HepG2 (cell line): Measurements from ENCODE around the gene PEAK1. TPM values are rescaled to one million over a fixed set of nuclear protein-coding genes. Genes with fewer than 3 reads are reported as not detected.
"Not testable (repeated sequence)": the region's sequence is repeated elsewhere in the genome, so short reads cannot be mapped to it uniquely, and the experiment has no call there.

ENCODE experiments used
- ELF3 ChIP-seq: IDR thresholded peaks from 2 replicates; pipeline ENCODE4 v1.6.1; 2016; ENCODE audit warnings: missing genetic modification reagents, missing compliant biosample characterization
- ETV5 ChIP-seq: IDR thresholded peaks from 2 replicates; pipeline ENCODE4 v1.6.1; 2018; ENCODE audit warnings: missing biosample characterization, missing genetic modification reagents, inconsistent platforms, borderline replicate concordance
- FOXA3 ChIP-seq: IDR thresholded peaks from 2 replicates; pipeline ENCODE4 v1.6.1; 2016; ENCODE audit warnings: missing genetic modification reagents, missing compliant biosample characterization
- FOXJ3 ChIP-seq: sonication (generic); formaldehyde crosslinking; IDR thresholded peaks from 2 replicates; pipeline ENCODE4 v1.4.0; 2020; ENCODE audit warnings: missing genetic modification reagents, mild to moderate bottlenecking, borderline replicate concordance
- FOXK1 ChIP-seq: sonication (generic); formaldehyde crosslinking; IDR thresholded peaks from 2 replicates; pipeline ENCODE4 v1.4.0; 2020; ENCODE audit warnings: low read depth, missing genetic modification reagents, borderline replicate concordance
- KDM2A ChIP-seq: sonication (generic); formaldehyde crosslinking; IDR thresholded peaks from 2 replicates; pipeline ENCODE4 v1.4.0; 2020; ENCODE audit warnings: low read depth, missing genetic modification reagents, borderline replicate concordance
- KDM3A ChIP-seq: IDR thresholded peaks from 2 replicates; pipeline ENCODE4 v1.6.1; 2018; ENCODE audit warnings: low read depth, missing compliant biosample characterization
- POGZ ChIP-seq: sonication (generic); formaldehyde crosslinking; IDR thresholded peaks from 2 replicates; pipeline ENCODE4 v1.4.0; 2020; ENCODE audit warnings: mild to moderate bottlenecking, missing genetic modification reagents
- SALL1 ChIP-seq: sonication (generic); formaldehyde crosslinking; IDR thresholded peaks from 2 replicates; pipeline ENCODE4 v1.8.0; 2022; ENCODE audit warnings: mild to moderate bottlenecking, missing genetic modification reagents
- SAP130 ChIP-seq: IDR thresholded peaks from 2 replicates; pipeline ENCODE4 v1.6.1; 2016; ENCODE audit warnings: low read depth
- SOX6 ChIP-seq, 2 experiments: fragments of 450-650 bp in 1 of 2; sonication (generic) in 1 of 2; formaldehyde crosslinking in 1 of 2; IDR thresholded peaks; 2 replicates each; pipeline versions ENCODE4 v1.4.0 to v1.6.1; 2017 to 2020; ENCODE audit warnings: antibody characterized with exemption in 1 of 2, mild to moderate bottlenecking in 1 of 2, missing genetic modification reagents in 1 of 2
- TBX2 ChIP-seq: sonication (generic); formaldehyde crosslinking; IDR thresholded peaks from 2 replicates; pipeline ENCODE4 v1.5.0; 2020; ENCODE audit warnings: missing genetic modification reagents, mild to moderate bottlenecking, borderline replicate concordance
- ZNF292 ChIP-seq: sonication (generic); formaldehyde crosslinking; IDR thresholded peaks from 2 replicates; pipeline ENCODE4 v1.8.1; 2022; ENCODE audit warnings: mild to moderate bottlenecking, low read depth, missing genetic modification reagents, borderline replicate concordance
- ZNF501 ChIP-seq: sonication (generic); formaldehyde crosslinking; IDR thresholded peaks from 2 replicates; pipeline ENCODE4 v1.5.1; 2020; ENCODE audit warnings: mild to moderate bottlenecking, moderate library complexity, missing genetic modification reagents
- ZNF503 ChIP-seq: sonication (generic); formaldehyde crosslinking; IDR thresholded peaks from 2 replicates; pipeline ENCODE4 v1.4.0; 2020; ENCODE audit warnings: missing genetic modification reagents
- polyA plus RNA-seq, 8 experiments: library from polyadenylated mRNA; depleted of rRNA in 3 of 8; stranded (reverse) in 7 of 8; unstranded in 1 of 8; fragments of >200 nt; fragmentation: Illumina TruSeq in 4 of 8; extraction: Trizol in 4 of 8; gene quantifications; 2 replicates each; pipeline versions ENCODE4 v1.2.1 to v1.2.3, GENCODE V29; 2011 to 2016; ENCODE audit warnings: low read depth in 4 of 8, missing spikeins in 1 of 8, mixed read lengths in 1 of 8; ENCODE audit not compliant: insufficient read depth in 1 of 8
- total RNA-seq, 5 experiments: library from RNA; depleted of rRNA; stranded (reverse); fragments of >200 nt; fragmentation: Illumina TruSeq; extraction: Trizol; gene quantifications; 2 replicates each; pipeline ENCODE4 v1.2.3, GENCODE V29; 2016; ENCODE audit warnings: low read depth in 1 of 5
- TF ChIP-seq, protein P1 (sequence below): sonication (generic); formaldehyde crosslinking; IDR thresholded peaks from 2 replicates; pipeline ENCODE4 v1.8.0; 2022; ENCODE audit warnings: mild to moderate bottlenecking, missing genetic modification reagents, borderline replicate concordance
- TF ChIP-seq, protein P2 (sequence below): sonication (generic); formaldehyde crosslinking; conservative IDR thresholded peaks from 2 replicates; pipeline ENCODE4 v1.4.0; 2020; ENCODE audit warnings: mild to moderate bottlenecking, missing genetic modification reagents, moderate library complexity

The PEAK1 gene
- total and polyA plus RNA-seq, 2 of the 13 experiments (the other 11 are each of a cell fraction or from before 2014, with no cell fraction given): 6.0 to 6.6 TPM

GRCh38 chr15:77156000-77156399 lies 263.9 kb downstream of the PEAK1 start (continued):
- peak; percentile 84 for TF ChIP-seq FOXA3 (CRISPR knock-in tag)
- peak; percentile 36; the same call in 1 of the 2 replicates for TF ChIP-seq SAP130 (CRISPR knock-in tag)
- TF ChIP-seq ZNF292: peak; percentile 66; the same call in 1 of the 2 replicates
- 0 out of 2 replicates have a peak, but pooled peaks have one; percentile 33 for TF ChIP-seq ZNF501
- TF ChIP-seq FOXK1 (CRISPR knock-in tag): 0 out of 2 replicates have a peak, but pooled peaks have one; percentile 46
- peak; percentile 83 for TF ChIP-seq ETV5 (CRISPR knock-in tag)
- TF ChIP-seq SALL1: peak; percentile 57; the same call in 1 of the 2 replicates
- TF ChIP-seq ZNF503 (CRISPR knock-in tag): peak; percentile 71; the same call in 1 of the 2 replicates
- not testable (repeated sequence) for TF ChIP-seq SOX6 (IDR thresholded peaks at IDR 0.05)
- TF ChIP-seq SOX6 (CRISPR knock-in tag; IDR thresholded peaks at IDR 0.05): peak; percentile 33; the same call in 1 of the 2 replicates
- peak; percentile 33; the same call in 1 of the 2 replicates for TF ChIP-seq KDM2A (CRISPR knock-in tag)
- TF ChIP-seq, protein P1, sequence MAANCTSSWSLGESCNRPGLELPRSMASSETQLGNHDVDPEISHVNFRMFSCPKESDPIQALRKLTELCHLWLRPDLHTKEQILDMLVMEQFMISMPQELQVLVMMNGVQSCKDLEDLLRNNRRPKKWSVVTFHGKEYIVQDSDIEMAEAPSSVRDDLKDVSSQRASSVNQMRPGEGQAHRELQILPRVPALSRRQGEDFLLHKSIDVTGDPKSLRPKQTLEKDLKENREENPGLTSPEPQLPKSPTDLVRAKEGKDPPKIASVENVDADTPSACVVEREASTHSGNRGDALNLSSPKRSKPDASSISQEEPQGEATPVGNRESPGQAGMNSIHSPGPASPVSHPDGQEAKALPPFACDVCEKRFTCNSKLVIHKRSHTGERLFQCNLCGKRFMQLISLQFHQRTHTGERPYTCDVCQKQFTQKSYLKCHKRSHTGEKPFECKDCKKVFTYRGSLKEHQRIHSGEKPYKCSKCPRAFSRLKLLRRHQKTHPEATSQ (CRISPR knock-in tag): peak; percentile 35; the same call in 1 of the 2 replicates
- peak; percentile 36; the same call in 1 of the 2 replicates for TF ChIP-seq TBX2
- peak; percentile 55 for TF ChIP-seq POGZ (CRISPR knock-in tag)
- TF ChIP-seq ELF3 (CRISPR knock-in tag): peak; percentile 57
- TF ChIP-seq, protein P2, sequence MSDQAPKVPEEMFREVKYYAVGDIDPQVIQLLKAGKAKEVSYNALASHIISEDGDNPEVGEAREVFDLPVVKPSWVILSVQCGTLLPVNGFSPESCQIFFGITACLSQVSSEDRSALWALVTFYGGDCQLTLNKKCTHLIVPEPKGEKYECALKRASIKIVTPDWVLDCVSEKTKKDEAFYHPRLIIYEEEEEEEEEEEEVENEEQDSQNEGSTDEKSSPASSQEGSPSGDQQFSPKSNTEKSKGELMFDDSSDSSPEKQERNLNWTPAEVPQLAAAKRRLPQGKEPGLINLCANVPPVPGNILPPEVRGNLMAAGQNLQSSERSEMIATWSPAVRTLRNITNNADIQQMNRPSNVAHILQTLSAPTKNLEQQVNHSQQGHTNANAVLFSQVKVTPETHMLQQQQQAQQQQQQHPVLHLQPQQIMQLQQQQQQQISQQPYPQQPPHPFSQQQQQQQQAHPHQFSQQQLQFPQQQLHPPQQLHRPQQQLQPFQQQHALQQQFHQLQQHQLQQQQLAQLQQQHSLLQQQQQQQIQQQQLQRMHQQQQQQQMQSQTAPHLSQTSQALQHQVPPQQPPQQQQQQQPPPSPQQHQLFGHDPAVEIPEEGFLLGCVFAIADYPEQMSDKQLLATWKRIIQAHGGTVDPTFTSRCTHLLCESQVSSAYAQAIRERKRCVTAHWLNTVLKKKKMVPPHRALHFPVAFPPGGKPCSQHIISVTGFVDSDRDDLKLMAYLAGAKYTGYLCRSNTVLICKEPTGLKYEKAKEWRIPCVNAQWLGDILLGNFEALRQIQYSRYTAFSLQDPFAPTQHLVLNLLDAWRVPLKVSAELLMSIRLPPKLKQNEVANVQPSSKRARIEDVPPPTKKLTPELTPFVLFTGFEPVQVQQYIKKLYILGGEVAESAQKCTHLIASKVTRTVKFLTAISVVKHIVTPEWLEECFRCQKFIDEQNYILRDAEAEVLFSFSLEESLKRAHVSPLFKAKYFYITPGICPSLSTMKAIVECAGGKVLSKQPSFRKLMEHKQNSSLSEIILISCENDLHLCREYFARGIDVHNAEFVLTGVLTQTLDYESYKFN (CRISPR knock-in tag): peak; percentile 60
- TF ChIP-seq FOXJ3 (CRISPR knock-in tag): 0 out of 2 replicates have a peak, but pooled peaks have one; percentile 25
- 0 out of 2 replicates have a peak, but pooled peaks have one; percentile 49 for TF ChIP-seq KDM3A (CRISPR knock-in tag)
